ENCODE results near the gene NECTIN2. TPM values are rescaled to one million over a fixed set of nuclear protein-coding genes. Genes with fewer than 3 reads are reported as not detected.
A peak's percentile ranks its signal among the peaks of the same experiment; 100 is the strongest.
"Not testable (repeated sequence)": the region's sequence is repeated elsewhere in the genome, so short reads cannot be mapped to it uniquely, and the experiment has no call there.

Gene NECTIN2
- total RNA-seq, 1 donor from 2014 or later: 240 TPM

DNA sequence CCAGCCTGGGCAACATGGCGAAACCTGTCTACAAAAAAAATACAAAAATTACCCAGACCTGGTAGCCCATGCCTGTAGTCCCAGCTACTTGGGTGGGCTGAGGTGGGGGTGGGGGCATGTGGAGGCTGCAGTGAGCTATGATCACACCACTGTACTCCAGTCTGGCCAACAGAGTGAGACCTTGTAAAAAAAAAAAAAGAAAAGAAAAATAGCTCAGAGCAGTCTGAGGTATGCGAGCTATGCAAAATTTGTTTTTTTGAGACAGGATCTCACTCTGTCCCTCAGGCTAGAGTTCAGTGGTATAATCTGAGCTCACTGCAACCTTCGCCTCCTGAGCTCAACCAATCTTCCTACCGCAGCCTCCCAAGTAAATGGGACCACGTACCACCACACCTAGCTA is 37.8 kb downstream of the NECTIN2 start:
- DNase-seq (ENCODE audit: low read depth): no peak
- Histone ChIP-seq H3K36me3 (ENCODE audit: control insufficient read depth, insufficient read depth, low read length) (peaks cover 2% of the 10 kb centered on the region), H3K27me3 (ENCODE audit: control insufficient read depth, insufficient read depth, low read length) (no peaks in the 10 kb centered on the region), H3K4me3 (ENCODE audit: low read depth, low read length) (no peak overlapping the region)
- TF ChIP-seq, protein P1, sequence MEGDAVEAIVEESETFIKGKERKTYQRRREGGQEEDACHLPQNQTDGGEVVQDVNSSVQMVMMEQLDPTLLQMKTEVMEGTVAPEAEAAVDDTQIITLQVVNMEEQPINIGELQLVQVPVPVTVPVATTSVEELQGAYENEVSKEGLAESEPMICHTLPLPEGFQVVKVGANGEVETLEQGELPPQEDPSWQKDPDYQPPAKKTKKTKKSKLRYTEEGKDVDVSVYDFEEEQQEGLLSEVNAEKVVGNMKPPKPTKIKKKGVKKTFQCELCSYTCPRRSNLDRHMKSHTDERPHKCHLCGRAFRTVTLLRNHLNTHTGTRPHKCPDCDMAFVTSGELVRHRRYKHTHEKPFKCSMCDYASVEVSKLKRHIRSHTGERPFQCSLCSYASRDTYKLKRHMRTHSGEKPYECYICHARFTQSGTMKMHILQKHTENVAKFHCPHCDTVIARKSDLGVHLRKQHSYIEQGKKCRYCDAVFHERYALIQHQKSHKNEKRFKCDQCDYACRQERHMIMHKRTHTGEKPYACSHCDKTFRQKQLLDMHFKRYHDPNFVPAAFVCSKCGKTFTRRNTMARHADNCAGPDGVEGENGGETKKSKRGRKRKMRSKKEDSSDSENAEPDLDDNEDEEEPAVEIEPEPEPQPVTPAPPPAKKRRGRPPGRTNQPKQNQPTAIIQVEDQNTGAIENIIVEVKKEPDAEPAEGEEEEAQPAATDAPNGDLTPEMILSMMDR (IDR thresholded peaks at IDR 0.05; ENCODE audit: insufficient read depth, low read length, poor library complexity, severe bottlenecking): no peak

DNA sequence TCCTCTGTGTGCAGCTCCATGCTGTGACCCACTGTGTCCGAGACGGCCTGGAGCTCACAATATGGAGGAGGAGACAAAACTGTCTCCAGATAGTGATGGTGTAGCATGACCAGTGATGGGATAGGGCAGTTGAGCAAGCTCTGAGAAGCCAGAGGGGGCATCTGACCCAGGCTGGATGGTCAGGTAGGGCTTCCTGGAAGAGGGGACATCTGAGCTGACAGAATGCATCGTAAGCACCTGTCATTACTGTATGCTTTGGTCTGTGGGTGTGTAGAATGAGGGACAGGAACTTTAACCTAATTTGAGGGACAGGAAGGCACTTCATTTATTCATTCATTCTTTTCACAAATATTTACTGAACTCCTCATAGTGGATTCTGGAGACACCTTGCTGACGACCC is 38.5 kb downstream of the NECTIN2 start:
- Histone ChIP-seq H3K4me3 (ENCODE audit: low read depth, low read length) (no peak overlapping the region), H3K27me3 (ENCODE audit: control insufficient read depth, insufficient read depth, low read length) (no peaks in the 10 kb centered on the region), H3K36me3 (ENCODE audit: control insufficient read depth, insufficient read depth, low read length) (peaks cover 2% of the 10 kb centered on the region)
- DNase-seq (ENCODE audit: low read depth): no peak
- TF ChIP-seq, protein P1 (IDR thresholded peaks at IDR 0.05; ENCODE audit: insufficient read depth, low read length, poor library complexity, severe bottlenecking): no peak

DNA sequence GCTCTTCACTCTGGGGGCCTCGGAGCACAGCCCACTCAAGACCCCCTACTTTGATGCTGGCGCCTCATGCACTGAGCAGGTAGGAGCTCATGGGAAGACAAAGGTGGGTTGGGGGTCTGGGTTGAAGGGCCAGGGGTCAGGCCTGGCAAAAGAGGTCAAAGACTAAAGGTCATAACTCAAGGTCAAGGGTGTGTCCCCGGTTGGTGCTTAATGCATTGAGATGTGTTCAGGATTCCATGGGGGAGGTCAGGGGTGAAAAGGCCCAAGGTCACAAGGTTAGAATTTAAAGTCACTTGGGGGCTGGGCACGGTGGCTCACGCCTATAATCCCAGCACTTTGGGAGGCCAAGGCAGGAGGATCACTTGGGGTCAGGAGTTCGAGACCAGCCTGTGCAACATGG is 40.0 kb downstream of the NECTIN2 start:
- TF ChIP-seq, protein P1 (IDR thresholded peaks at IDR 0.05; ENCODE audit: insufficient read depth, low read length, poor library complexity, severe bottlenecking): no peak
- H3K27me3 ChIP-seq (ENCODE audit: control insufficient read depth, insufficient read depth, low read length): no peaks in the 10 kb centered on the region
- DNase-seq (ENCODE audit: low read depth): no peak
- peaks cover 2% of the 10 kb centered on the region for H3K36me3 ChIP-seq (ENCODE audit: control insufficient read depth, insufficient read depth, low read length)
- H3K4me3 ChIP-seq (ENCODE audit: low read depth, low read length): no peak overlapping the region

DNA sequence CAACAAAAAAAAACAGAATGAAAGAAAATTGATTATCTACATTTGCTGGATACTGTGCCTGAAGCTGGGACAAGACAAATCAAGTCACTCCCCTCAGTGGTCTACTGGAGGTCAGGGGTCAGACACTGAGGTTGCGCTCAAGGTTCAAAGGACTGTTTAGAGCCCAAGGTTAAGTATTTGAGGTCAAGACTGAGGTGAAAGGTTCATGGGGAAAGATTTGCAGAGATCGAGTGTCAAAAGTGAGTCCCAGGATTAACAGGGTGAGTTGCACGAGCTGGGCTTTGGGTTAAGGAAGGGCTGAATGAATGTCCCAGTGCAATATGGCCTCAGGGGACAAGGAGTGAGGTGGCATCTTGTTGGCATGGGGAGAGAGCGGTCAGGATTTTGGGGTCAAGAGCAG is 41.6 kb downstream of the NECTIN2 start:
- H3K4me3 ChIP-seq (ENCODE audit: low read depth, low read length): no peak overlapping the region
- H3K36me3 ChIP-seq (ENCODE audit: control insufficient read depth, insufficient read depth, low read length): peaks cover 2% of the 10 kb centered on the region
- no peaks in the 10 kb centered on the region for H3K27me3 ChIP-seq (ENCODE audit: control insufficient read depth, insufficient read depth, low read length)
- TF ChIP-seq, protein P1 (IDR thresholded peaks at IDR 0.05; ENCODE audit: insufficient read depth, low read length, poor library complexity, severe bottlenecking): no peak
- no peak for DNase-seq (ENCODE audit: low read depth)

DNA sequence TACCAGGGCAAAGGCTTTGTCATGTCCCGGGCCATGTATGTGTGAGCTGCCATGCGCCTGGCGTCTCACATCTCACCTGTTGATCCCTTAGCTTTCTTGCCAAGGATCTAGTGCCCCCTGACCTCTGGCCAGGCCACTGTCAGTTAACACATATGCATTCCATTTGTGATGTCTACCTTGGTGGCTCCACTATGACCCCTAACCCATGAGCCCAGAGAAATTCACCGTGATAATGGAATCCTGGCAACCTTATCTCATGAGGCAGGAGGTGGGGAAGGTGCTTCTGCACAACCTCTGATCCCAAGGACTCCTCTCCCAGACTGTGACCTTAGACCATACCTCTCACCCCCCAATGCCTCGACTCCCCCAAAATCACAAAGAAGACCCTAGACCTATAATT is 42.2 kb downstream of the NECTIN2 start:
- not testable (repeated sequence) for H3K27me3 ChIP-seq (ENCODE audit: control insufficient read depth, insufficient read depth, low read length); H3K4me3 ChIP-seq (ENCODE audit: low read depth, low read length); DNase-seq (ENCODE audit: low read depth); H3K36me3 ChIP-seq (ENCODE audit: control insufficient read depth, insufficient read depth, low read length)

DNA sequence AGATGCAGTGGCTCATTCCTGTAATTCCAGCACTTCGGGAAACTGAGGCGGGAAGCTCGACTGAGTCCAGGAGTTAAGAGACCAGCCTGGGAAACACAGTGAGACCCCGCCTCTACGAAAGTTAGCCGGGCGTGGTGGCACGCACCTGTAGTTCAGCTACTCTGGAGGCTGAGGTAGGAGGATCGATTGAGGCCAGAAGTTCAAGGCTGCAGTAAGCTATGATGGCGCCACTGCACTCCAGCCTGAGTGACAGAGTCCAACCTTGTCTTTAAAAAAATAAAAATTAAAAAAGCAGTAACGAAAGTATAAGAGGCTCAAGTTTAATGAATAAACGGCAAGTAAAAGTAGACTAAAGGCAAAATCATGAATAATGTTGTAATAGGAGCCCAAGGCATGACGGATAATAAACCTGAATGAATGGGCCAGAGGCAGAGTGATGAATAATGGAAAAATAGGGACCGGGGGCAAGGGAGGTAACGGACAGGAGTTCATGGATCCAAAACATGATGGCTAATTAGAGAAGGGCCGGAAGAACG is 43.8 kb downstream of the NECTIN2 start:
- no peak for DNase-seq (ENCODE audit: low read depth)
- TF ChIP-seq, protein P1 (IDR thresholded peaks at IDR 0.05; ENCODE audit: insufficient read depth, low read length, poor library complexity, severe bottlenecking): no peak
- Histone ChIP-seq H3K36me3 (ENCODE audit: control insufficient read depth, insufficient read depth, low read length) (peaks cover 5% of the 10 kb centered on the region), H3K27me3 (ENCODE audit: control insufficient read depth, insufficient read depth, low read length) (no peaks in the 10 kb centered on the region), H3K4me3 (ENCODE audit: low read depth, low read length) (peak overlapping the region; percentile 41)

All from kidney epithelial cell (primary cell).